ENCODE data around the gene CCDC148.

DNA sequence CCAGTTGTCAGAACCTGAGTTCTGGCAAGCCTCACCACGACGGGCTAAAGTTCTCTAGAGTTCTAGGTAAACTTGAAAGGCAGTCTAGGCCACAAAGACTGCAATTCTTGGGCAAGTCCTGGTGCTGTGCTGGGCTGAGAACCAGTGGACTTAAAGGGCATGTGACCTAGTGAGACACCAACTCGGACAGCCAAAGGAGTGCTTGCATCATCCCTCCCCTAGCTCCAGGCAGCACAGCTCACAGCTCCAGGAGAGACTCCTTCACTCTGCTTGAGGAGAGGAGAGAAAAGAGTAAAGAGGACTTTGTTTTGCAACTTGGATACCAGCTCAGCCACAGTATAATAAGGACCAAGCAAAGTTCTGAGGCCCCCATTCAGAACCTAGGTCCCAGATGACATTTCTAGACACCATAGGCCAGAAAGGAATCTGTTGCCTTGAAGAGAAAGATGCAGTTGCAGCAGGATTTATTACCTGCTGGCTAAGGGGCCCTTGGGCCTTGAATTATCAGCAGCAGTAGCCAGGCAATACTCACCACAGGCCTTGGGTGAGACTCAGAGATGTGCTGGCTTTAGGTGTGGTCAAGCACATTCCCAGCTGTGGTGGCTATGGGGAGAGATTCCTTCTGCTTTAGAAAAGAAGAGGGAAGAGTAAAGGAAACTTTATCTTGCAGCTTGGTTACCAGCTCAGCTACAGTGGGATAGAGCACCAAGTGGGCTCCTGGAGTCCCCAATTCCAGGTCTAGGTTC is 303.1 kb downstream of the CCDC148 start:
- TF ChIP-seq CTCF (IDR thresholded peaks at IDR 0.05) (no peak), POLR2A (IDR thresholded peaks at IDR 0.05) (no peak)
